Hematopoietic multipotent progenitor cell treated with erythropoietin and hydrocortisone succinate and interleukin-3 and kit ligand, for 4 days (in vitro differentiated cells): Measurements from ENCODE around the gene ZNF653.
A peak's percentile ranks its signal among the peaks of the same experiment; 100 is the strongest.

Source experiments
- DNase-seq: peaks from one replicate; pipeline ENCODE4 v3.0.0-alpha.2; 2015

Gene ZNF653, protein sequence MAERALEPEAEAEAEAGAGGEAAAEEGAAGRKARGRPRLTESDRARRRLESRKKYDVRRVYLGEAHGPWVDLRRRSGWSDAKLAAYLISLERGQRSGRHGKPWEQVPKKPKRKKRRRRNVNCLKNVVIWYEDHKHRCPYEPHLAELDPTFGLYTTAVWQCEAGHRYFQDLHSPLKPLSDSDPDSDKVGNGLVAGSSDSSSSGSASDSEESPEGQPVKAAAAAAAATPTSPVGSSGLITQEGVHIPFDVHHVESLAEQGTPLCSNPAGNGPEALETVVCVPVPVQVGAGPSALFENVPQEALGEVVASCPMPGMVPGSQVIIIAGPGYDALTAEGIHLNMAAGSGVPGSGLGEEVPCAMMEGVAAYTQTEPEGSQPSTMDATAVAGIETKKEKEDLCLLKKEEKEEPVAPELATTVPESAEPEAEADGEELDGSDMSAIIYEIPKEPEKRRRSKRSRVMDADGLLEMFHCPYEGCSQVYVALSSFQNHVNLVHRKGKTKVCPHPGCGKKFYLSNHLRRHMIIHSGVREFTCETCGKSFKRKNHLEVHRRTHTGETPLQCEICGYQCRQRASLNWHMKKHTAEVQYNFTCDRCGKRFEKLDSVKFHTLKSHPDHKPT

DNA sequence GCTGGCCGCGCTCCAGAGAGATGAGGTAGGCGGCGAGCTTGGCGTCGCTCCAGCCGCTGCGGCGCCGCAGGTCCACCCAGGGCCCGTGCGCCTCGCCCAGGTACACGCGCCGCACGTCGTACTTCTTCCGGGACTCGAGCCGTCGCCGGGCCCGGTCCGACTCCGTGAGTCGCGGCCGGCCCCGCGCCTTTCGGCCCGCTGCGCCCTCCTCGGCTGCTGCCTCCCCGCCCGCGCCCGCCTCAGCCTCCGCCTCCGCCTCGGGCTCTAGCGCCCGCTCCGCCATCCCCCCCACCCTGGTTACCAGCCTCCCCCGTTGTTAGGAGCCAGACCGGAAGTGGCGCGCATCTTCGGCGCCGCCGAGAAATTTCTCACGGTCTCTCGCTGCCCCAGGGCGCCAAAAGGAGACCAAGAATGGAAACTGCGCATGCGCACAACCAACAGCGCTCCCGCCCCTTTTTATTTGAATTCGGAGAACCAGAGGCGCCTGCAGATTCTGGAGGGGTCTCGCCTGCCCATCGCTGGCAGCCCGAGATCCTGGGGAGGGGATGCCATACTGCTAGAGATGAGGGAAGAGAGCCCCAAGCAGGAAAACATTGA, at the start of gene ZNF653:
Gene ZNF653 (minus strand): TSS at position 336 of the 597 bp plus-strand sequence. CDS start 53 bp downstream, at position 283.
- DNase-seq, result peak; percentile 98

DNA sequence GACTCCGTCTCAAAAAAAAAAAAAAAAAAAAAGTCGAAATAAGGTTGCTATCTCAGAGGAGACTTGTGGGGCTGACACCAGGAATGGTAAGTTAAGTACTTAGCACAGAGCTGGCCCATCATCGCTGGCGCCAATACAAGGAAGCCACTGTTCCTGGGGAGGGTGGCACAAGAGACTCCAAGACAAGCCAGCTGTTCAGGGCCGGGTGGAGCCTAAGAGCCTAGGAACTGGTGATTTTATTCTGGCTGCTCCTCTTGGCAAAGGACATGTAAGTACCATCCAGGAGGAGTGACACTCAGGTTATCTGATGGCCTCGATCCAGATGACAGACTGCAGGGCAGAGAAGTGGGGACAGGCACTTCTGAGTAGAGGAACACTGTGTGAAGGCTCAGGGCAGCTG, 49.6 kb upstream of the ZNF653 start:
- no peak for DNase-seq

GRCh38 chr19:11554160-11554559, 48.5 kb upstream of the ZNF653 start:
- DNase-seq, result no peak

DNA sequence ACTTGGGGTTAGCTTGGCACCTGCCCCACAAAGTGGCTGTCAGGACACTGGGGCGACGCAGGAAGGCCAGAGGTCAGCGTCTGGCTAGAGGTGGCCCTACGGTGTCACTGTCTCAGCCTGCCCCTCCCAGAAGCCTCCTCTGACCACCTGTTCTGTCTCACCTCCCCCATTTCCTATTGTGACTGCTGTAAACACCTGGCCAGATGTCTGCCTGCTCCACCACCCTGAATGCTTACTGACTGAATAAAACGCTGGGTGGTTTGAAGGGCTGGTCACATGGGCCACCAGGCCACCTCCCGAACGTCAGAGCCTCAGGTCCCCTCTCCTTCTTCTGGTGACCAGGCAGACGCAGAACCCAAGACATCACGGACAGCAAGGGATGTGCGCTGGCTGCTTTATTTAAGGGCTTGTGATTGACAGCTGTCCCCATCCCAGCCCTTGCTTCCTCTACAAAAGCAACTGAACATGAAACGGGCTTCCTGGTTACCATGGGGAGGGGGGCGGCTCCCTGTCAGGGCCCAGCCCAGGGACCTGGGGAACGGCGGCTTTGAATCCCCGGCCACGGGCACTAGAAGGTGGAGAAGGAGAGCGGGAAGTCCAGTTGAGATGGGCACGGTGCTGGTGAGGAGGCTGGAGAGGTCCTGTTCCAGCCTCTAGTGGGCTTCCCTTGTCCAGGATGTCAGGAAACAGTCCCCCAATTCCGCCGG, 47.2 kb upstream of the ZNF653 start:
- DNase-seq, result no peak

DNA sequence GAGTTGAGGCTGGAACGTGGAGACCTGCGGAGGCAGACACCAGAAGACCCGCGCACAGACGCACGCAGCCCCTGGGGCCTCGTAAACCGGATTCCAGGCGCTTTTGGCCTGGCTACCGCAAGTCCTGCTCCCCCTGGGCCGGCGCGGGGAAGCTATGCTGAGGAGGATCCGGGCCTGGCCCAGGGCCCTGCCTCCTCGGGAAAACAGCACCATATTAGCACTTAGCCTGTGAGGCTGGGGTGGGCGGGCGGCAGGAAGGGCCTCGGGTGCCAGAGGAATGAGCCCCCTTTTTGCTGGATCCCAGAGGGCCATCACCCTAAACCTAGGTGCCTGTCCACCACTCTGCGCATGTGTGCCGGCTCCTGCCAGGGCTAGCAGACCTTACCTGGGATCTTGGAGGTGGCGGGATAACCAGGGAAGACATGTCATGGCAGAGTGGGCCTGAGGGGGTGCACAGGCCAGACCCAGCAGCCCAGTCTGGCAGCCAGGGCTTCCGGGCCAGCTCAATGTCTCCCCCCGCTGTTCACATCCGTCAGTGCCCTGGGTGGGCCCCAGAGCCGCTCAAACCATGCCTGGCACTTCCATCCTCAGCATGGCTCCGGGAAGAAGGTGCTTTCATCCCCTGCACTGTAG, 46.1 kb upstream of the ZNF653 start:
- DNase-seq, result no peak

DNA sequence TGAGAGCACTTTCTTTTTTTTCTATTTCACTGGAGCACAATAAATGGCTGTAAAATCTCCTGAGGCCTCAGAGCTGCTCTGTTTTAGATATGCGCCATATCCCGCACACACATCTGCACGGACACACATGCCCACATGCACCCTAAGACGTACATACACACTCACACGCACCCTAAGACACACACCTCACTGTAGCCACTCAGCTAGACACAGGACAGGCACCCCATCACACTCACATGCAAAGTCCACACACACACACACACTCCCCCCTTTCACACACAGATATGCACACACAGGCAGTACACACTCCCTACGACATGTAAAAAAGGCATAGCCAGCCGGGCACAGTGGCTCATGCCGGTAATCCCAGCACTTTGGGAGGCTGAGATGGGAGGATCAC, 44.6 kb upstream of the ZNF653 start:
- no peak for DNase-seq

DNA sequence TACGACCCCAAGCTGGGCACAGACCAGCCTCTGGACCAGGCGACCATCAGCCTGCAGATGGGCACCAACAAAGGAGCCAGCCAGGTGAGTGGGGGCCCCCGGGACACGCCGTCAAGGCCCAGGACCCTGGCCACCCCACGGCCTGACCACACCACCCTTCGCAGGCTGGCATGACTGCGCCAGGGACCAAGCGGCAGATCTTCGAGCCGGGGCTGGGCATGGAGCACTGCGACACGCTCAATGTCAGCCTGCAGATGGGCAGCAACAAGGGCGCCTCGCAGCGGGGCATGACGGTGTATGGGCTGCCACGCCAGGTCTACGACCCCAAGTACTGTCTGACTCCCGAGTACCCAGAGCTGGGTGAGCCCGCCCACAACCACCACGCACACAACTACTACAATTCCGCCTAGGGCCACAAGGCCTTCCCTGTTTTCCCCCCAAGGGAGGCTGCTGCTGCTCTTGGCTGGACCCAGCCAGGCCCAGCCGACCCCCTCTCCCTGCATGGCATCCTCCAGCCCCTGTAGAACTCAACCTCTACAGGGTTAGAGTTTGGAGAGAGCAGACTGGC, 43.8 kb upstream of the ZNF653 start:
- DNase-seq, result no peak

DNA sequence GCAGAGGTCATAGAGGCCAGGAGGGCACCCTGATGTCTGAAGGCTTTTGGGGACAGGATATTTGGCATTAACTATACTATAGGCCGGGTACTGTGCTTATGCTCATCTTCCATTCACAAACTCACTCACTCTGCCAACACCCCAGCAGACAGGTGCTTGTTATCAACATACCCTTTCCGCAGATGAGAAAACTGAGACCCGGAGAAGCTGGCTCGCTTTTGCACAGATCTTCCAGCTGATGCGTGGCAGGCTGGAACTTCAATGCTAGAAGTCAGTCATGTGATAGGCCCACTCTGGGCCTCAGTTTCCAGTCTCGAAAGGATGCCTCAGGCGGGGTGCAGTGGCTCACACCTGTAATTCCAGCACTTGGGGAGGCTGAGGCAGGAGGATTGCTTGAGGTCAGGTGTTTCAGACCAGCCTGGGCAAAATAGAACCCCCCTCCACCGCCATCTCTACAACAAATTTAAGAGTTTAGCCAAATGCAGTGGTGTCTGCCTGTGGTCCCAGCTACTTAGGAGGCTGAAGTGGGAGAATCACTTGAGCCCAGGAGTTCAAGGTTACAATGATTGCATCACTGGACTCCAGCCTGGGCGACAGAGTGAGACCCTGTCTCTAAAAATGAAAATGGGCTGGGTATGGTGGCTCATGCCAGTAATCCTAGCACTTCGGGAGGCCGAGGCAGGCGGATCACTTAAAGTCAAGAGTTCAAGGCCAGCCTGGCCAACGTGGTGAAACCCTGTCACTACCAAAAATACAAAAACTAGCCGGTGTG, 42.5 kb upstream of the ZNF653 start:
- no peak for DNase-seq

DNA sequence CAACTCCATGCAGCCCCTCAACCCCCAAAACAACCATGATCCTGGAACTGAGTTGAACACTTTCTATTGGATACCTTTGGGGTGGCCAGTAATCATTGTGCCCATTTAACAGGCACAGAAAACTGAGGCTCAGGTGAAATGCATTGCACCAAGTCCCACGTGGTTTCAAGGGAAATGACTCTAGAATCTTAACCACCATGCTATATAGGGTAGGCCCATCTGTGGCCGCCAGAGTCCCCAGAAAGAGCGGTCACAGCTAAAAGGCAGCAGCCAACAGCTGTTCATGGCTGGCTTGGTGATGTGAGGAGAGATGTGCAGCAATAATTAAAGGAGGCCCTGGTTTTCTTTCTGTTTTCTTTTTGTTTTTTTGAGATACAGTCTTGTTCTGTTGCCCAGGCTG, 35.6 kb upstream of the ZNF653 start:
- no peak for DNase-seq

DNA sequence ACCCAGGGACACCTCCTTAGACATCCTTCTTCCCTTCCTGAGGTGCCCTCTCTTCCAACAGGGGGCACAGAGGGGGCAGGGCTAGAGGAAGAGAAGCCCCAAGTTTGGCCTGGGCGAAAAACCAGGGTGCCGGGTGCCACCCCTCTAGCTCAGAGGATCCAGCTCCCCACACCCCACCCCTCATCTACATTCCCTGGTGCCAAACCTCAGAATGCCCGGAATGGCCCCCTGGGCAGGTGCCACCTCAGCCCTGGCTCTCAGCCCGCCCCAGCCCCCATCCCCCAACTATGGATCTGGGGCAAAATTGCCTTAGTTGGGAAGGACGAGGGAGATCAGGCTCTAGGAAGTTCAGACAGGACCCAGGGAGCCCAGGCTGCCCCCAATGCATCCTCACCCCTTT, 35.0 kb upstream of the ZNF653 start:
- DNase-seq, result no peak

DNA sequence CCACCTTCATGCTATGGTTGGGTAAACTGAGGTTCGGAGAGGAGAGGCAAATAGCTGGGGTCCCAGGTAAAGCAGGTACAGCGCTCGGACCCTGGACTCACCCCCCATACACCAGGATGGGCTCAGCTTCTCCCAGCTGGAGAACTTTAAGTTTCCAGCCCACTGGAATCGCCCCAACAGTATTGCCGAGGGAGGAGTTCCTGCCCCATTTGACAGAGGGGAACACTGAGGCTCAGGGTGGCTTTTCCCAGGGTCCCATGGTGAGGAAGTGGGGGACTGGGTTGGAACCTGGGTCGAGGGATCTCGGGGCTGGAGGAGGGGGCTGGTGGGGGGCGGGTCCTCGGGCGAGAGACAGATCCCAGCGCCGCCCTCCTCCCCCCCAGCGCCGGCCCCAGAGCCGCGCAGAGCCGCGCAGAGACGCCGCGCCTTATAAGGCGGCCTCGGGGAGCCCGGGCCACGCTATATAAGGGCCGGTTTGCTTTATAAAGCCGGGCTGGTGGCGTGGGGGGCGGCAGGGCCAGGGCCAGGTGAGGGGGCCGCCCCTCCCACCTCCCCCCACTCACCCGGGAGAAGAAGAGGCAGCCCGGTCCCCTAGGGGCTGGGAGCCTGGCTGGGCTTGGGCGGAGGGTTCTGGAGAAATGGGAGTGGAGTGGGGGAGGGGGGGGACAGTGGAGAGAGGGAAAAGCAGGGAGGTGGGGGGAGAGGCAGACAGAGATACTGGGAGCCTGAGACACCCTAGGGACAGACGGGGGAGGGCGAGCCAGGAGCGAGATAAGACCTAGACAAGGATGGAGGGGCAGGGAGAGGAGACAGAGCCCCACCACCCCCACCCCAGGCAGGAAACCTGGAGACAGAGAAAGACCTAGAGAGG, 34.1 kb upstream of the ZNF653 start:
- DNase-seq, result no peak

- DNase-seq, result peak; percentile 49
These were observed 32.8 kb upstream of the ZNF653 start, which contains the start of gene CNN1 for GRCh38 chr19:11538232-11539036. Gene CNN1, plus strand, starts transcription at chr19:11538851. Its CDS starts 77 bp downstream, at chr19:11538928.

DNA sequence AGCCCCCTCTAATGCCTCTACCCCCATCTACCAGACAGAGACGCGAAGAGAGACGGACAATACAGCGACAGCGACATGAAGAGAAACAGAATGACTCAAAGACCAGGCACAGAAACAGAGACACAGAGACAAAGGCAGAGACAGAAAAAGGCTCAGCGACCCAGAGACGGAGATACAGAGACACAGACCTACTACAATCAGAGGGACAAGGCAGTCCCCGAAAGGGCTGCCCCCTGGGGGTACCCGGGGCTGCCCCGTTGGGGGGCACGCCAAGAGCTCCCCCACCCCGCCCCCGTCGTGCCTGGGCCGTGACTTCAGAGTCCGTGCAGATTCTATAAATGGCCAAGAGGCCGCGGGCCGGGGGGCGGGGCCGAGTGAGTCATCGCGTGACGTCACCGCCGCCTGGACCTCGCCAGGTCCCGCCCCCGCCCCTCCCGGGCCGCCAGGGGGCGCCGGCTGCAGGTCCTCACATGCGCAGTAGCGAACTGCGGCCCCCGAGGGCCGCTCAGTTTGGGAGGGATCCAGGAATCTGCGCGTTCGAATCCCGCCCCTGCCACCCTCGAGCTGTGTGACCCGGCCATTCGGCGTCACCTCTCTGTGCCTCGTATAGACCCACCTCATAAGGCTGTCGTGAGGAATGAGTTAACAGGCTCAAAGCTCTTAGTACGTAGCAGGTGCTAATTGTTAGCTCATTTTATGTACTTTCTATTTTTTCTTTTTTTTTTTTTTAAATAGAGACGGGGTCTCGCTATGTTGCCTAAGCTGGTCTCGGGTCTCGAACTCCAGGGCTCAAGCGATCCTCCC, 30.4 kb upstream of the ZNF653 start:
- peak; percentile 93 for DNase-seq

GRCh38 chr19:11534948-11535347, 29.3 kb upstream of the ZNF653 start:
- DNase-seq, result no peak

GRCh38 chr19:11534538-11534937, 28.9 kb upstream of the ZNF653 start:
- DNase-seq, result no peak

DNA sequence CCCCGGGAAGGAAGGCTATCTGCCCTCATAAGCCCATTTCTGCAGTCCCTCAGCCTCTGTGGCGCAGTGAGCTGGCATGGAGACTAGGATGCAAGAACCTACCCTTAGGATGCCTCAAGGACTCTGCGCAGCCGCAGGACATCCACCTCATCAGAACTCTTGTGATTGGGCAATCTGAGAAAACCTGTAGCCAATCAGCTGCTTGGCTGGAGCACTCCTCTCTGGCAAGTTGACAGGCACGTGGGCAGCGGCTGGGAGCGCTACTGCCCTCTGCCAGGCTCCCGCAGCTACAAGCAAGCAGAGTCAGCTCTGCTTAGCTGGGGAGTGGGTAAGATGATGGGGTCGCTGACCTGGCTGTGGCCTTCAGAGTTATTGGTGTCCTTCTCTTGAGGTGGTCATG, 24.8 kb upstream of the ZNF653 start:
- peak; percentile 95 for DNase-seq

- peak; percentile 99 for DNase-seq
These were observed 23.1 kb upstream of the ZNF653 start, which contains the start of gene ECSIT for GRCh38 chr19:11528551-11529341. Gene ECSIT, minus strand, starts transcription at chr19:11529134. Its CDS starts 9,964 bp downstream, at chr19:11519170.

DNA sequence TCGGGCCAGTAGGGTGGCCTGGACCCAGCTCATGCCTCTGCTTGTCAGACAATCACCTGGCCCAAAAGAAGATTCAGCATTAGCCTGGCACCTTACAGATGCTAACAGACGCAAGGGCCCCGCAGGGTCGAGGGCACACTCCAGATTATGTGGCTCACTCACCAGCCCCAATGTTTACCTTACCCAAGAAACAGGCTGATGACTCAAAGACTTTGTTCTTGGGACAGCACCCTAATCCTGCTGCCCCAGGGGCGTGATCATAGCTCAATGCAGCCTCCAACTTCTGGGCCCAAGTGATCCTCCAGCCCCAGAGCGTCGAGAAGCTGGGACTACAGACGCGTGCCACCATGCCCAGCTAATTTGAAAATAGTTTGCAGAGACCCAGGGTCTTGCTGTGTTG, 13.5 kb upstream of the ZNF653 start:
- DNase-seq, result no peak
